GM21360 (cell line): ENCODE measurements around the gene FAM25C.
"Not testable (repeated sequence)": the region's sequence is repeated elsewhere in the genome, so short reads cannot be mapped to it uniquely, and the experiment has no call there.

Source experiments
- ATAC-seq: cut with Tn5 transposase; IDR thresholded peaks from one replicate; pipeline ENCODE4 v1.9.1; 2021; ENCODE audit warnings: mild to moderate bottlenecking, moderate library complexity; ENCODE audit not compliant: unreplicated experiment

Gene FAM25C

GRCh38 chr10:47959677-47960076 lies 39.9 kb downstream of the FAM25C start:
- not testable (repeated sequence) for ATAC-seq

GRCh38 chr10:47957158-47957557 lies 42.4 kb downstream of the FAM25C start:
- not testable (repeated sequence) for ATAC-seq

GRCh38 chr10:47947424-47947823 lies 52.2 kb downstream of the FAM25C start:
- ATAC-seq: not testable (repeated sequence)
